T-cell (primary cell): Measurements from ENCODE around the gene SNRPE. TPM values are rescaled to one million over a fixed set of nuclear protein-coding genes. Genes with fewer than 3 reads are reported as not detected.

Experiments used
- ATAC-seq, 4 experiments: fragments of 200-7000 bp in 3 of 4; fragments of 150-1000 bp in 1 of 4; cut with Tn5 transposase; replicated peaks in 1 of 4; 1 replicate in 3 of 4; 2 replicates in 1 of 4; pipeline ENCODE4 v1.10.0; 2021; ENCODE audit warnings: moderate library complexity in 3 of 4, mild to moderate bottlenecking in 2 of 4, moderate number of reproducible peaks in 1 of 4
- CTCF ChIA-PET, 2 donors: fragments of 300-600 bp; sonication (Branson Sonifier 250); formaldehyde crosslinking; loops; one replicate each; lab custom pipeline; 2022; ENCODE audit warnings: antibody characterized with exemption in 2 of 2; lab: Charles Lee
- POLR2A ChIA-PET, 2 donors: fragments of 300-600 bp; sonication (Branson Sonifier 250); formaldehyde crosslinking; loops; one replicate each; lab custom pipeline; 2022; ENCODE audit warnings: antibody characterized with exemption in 2 of 2; lab: Charles Lee
- DNase-seq, 35 experiments: peaks; one replicate each; pipeline versions ENCODE4 v3.0.0 to v3.0.0-alpha.2; 2013 to 2023
- H3K27ac ChIP-seq: one replicate; pipeline ENCODE4 v1.5.1; 2013; ENCODE audit warnings: low read length
- H3K27me3 ChIP-seq, 2 experiments: replicated peaks in 1 of 2; 1 replicate in 1 of 2; 2 replicates in 1 of 2; pipeline versions ENCODE4 v1.6.1 to v1.7.0; 2013; ENCODE audit warnings: low read length in 1 of 2, mixed read lengths in 1 of 2; ENCODE audit not compliant: control insufficient read depth in 2 of 2, insufficient read depth in 2 of 2; ENCODE audit errors: extremely low read depth in 1 of 2
- H3K36me3 ChIP-seq, 2 donors: 1 replicate in 1 of 2; 2 replicates in 1 of 2; pipeline versions ENCODE4 v1.6.1 to v1.7.0; 2013; ENCODE audit warnings: low read length in 1 of 2; ENCODE audit not compliant: control insufficient read depth in 2 of 2, insufficient read depth in 1 of 2; ENCODE audit errors: extremely low read depth in 1 of 2
- H3K4me1 ChIP-seq, 2 experiments: 1 replicate in 1 of 2; 2 replicates in 1 of 2; pipeline versions ENCODE4 v1.6.1 to v1.7.0; 2013; ENCODE audit warnings: low read length in 2 of 2, mixed read lengths in 1 of 2; ENCODE audit not compliant: insufficient read depth in 2 of 2, control insufficient read depth in 1 of 2; ENCODE audit errors: extremely low read depth in 1 of 2
- H3K4me3 ChIP-seq, 2 donors: 1 replicate in 1 of 2; 2 replicates in 1 of 2; pipeline versions ENCODE4 v1.5.1 to v1.7.0; 2013; ENCODE audit warnings: mild to moderate bottlenecking in 2 of 2, low read length in 1 of 2, moderate library complexity in 1 of 2; ENCODE audit not compliant: control insufficient read depth in 1 of 2; ENCODE audit errors: extremely low read depth in 1 of 2
- H3K9me3 ChIP-seq: 2 replicates; pipeline ENCODE4 v1.7.0; 2013
- H3K27ac Mint-ChIP-seq, 2 donors: one replicate each; pipeline ENCODE4 v1.8.0; 2020 to 2021; ENCODE audit warnings: mild to moderate bottlenecking in 2 of 2, mixed read lengths in 2 of 2
- H3K27me3 Mint-ChIP-seq, 2 donors: one replicate each; pipeline ENCODE4 v1.8.0; 2021 to 2022; ENCODE audit warnings: mixed read lengths in 2 of 2
- H3K36me3 Mint-ChIP-seq: one replicate; pipeline ENCODE4 v1.8.0; 2021; ENCODE audit warnings: mixed read lengths
- H3K4me1 Mint-ChIP-seq, 3 donors: one replicate each; pipeline ENCODE4 v1.8.0; 2020 to 2022; ENCODE audit warnings: mixed read lengths in 3 of 3, mild to moderate bottlenecking in 1 of 3
- H3K4me3 Mint-ChIP-seq, 3 donors: one replicate each; pipeline ENCODE4 v1.8.0; 2020 to 2022; ENCODE audit warnings: mild to moderate bottlenecking in 3 of 3, mixed read lengths in 3 of 3, moderate library complexity in 3 of 3
- H3K9me3 Mint-ChIP-seq, 3 donors: one replicate each; pipeline ENCODE4 v1.8.0; 2020 to 2022; ENCODE audit warnings: mixed read lengths in 3 of 3
- WGBS: methylation state at CpG from one replicate; pipeline ENCODE4 v1.1.5; 2013; ENCODE audit warnings: missing lambda C conversion rate; ENCODE audit not compliant: insufficient coverage; 5-methylcytosine and 5-hydroxymethylcytosine counted together
- total RNA-seq, 35 experiments: library from RNA in 6 of 35; stranded (reverse) in 6 of 35; fragments of 120-200 nt in 1 of 35; gene quantifications; one replicate each; pipeline versions ENCODE4 v1.2.1 to v1.2.4 and lab custom pipeline; 2013 to 2026

Gene SNRPE
- total RNA-seq, result 10 to 100 TPM; 50.6 to 80.9 (median 72.0) TPM
- 94.6 TPM for total RNA-seq (2013)
- total RNA-seq (lab: John Stamatoyannopoulos, UW), result 22.2 to 210 (median 37.8) reads per million in 29 experiments

GRCh38 chr1:203861379-203862184, at the start of gene SNRPE:
Gene SNRPE (plus strand): TSS chr1:203861599. CDS start chr1:203861660, 61 bp downstream.
- WGBS, result under 1% methylated on average over 46 of the region's 48 CpGs
- peak within 1 kb of the TSS; percentile 85 to 98 for H3K4me3 ChIP-seq
- H3K27ac Mint-ChIP-seq, result peak within 1 kb of the TSS; percentile 95 to 97
- peaks cover 12 to 13% of the 10 kb centered on the region in 2 experiments for H3K4me1 ChIP-seq
- CTCF ChIA-PET, result interaction anchor here in 1 of 2 donors (0.6 to 2.4 kb wide), 5 partner anchors 10 to 1965 kb away, joined by 3 to 19 read pairs (median 5); no protein-coding TSS in a partner anchor
- POLR2A ChIA-PET, result interaction anchor here in 1 of 2 donors (0.6 kb wide), 1 partner anchor 571 kb away, joined by 3 read pairs; no protein-coding TSS in a partner anchor
- no peaks in the 10 kb centered on the region for H3K9me3 ChIP-seq
- H3K36me3 ChIP-seq, result peaks cover 15 to 26% of the 10 kb centered on the region in 2 donors
- peak within 1 kb of the TSS; percentile 63 for H3K27ac ChIP-seq
- no peaks in the 10 kb centered on the region for H3K9me3 Mint-ChIP-seq
- peaks cover 19% of the 10 kb centered on the region for H3K36me3 Mint-ChIP-seq
- H3K4me3 Mint-ChIP-seq, result peak within 1 kb of the TSS; percentile 98 to 100 (median 99)
- H3K27me3 Mint-ChIP-seq, result no peaks in the 10 kb centered on the region
- H3K27me3 ChIP-seq, result no peaks in the 10 kb centered on the region
- H3K4me1 Mint-ChIP-seq, result peaks cover 22 to 23% (median 23%) of the 10 kb centered on the region in 3 donors
- ATAC-seq (peak; percentile 97 to 99 (median 98)), DNase-seq (peak; percentile 90 to 99 (median 96))

GRCh38 chr1:203813581-203814341, 47.6 kb upstream of the SNRPE start:
- ChIA-PET CTCF (interaction anchor here in 1 of 2 donors (0.5 kb wide), 1 partner anchor 286 kb away, joined by 5 read pairs; no protein-coding TSS in a partner anchor), POLR2A (interaction anchor here (0.6 kb wide), 2 partner anchors 13 to 631 kb away, joined by 3 read pairs; no protein-coding TSS in a partner anchor)
- Mint-ChIP-seq H3K27ac (peak overlapping the region in 1 of 2 donors; percentile 36), H3K4me3 (no peak overlapping the region), H3K9me3 (no peaks in the 10 kb centered on the region), H3K4me1 (peaks cover 22 to 36% (median 30%) of the 10 kb centered on the region in 3 donors), H3K27me3 (no peaks in the 10 kb centered on the region), H3K36me3 (peaks cover 35% of the 10 kb centered on the region)
- no CpG with 5 or more reads among the region's 2 CpGs for WGBS
- ATAC-seq (no peak), DNase-seq (no peak)
- Histone ChIP-seq H3K9me3 (no peaks in the 10 kb centered on the region), H3K27me3 (no peaks in the 10 kb centered on the region), H3K36me3 (peaks cover 2 to 37% of the 10 kb centered on the region in 2 donors), H3K27ac (no peak overlapping the region), H3K4me1 (peaks cover 0 to 2% of the 10 kb centered on the region in 2 experiments), H3K4me3 (no peak overlapping the region)

GRCh38 chr1:203818399-203818798, 43.0 kb upstream of the SNRPE start:
- H3K27me3 ChIP-seq, result no peaks in the 10 kb centered on the region
- no peak overlapping the region for H3K27ac ChIP-seq
- H3K9me3 ChIP-seq, result no peaks in the 10 kb centered on the region
- Mint-ChIP-seq H3K4me3 (no peak overlapping the region), H3K9me3 (no peaks in the 10 kb centered on the region), H3K36me3 (peaks cover 55% of the 10 kb centered on the region), H3K4me1 (peaks cover 24 to 35% (median 32%) of the 10 kb centered on the region in 3 donors), H3K27me3 (no peaks in the 10 kb centered on the region), H3K27ac (no peak overlapping the region)
- ATAC-seq, result no peak
- POLR2A ChIA-PET, result interaction anchor here in 1 of 2 donors (0.6 kb wide), 1 partner anchor 312 kb away, joined by 3 read pairs; no protein-coding TSS in a partner anchor
- CTCF ChIA-PET, result interaction anchor here in 1 of 2 donors (0.7 kb wide), 1 partner anchor 82 kb away, joined by 4 read pairs; no protein-coding TSS in a partner anchor
- WGBS, result 100% methylated on average over 4 of the region's 6 CpGs
- H3K4me1 ChIP-seq, result peaks cover 0 to 2% of the 10 kb centered on the region in 2 experiments
- no peak overlapping the region for H3K4me3 ChIP-seq
- no peak for DNase-seq
- H3K36me3 ChIP-seq, result peaks cover 6 to 70% of the 10 kb centered on the region in 2 donors

- no peak overlapping the region for H3K27ac Mint-ChIP-seq
- no peaks in the 10 kb centered on the region for H3K27me3 Mint-ChIP-seq
- Histone ChIP-seq H3K4me1 (no peaks in the 10 kb centered on the region), H3K27me3 (no peaks in the 10 kb centered on the region), H3K4me3 (no peak overlapping the region), H3K9me3 (no peaks in the 10 kb centered on the region), H3K36me3 (peaks cover 6 to 68% of the 10 kb centered on the region in 2 donors), H3K27ac (no peak overlapping the region)
- ChIA-PET CTCF (no interaction called here), POLR2A (no interaction called here)
- H3K9me3 Mint-ChIP-seq, result no peaks in the 10 kb centered on the region
- WGBS, result 100% methylated on average over 1 of the region's 1 CpG
- peaks cover 9 to 34% (median 32%) of the 10 kb centered on the region in 3 donors for H3K4me1 Mint-ChIP-seq
- no peak for DNase-seq
- peaks cover 57% of the 10 kb centered on the region for H3K36me3 Mint-ChIP-seq
- no peak overlapping the region for H3K4me3 Mint-ChIP-seq
- no peak for ATAC-seq
Measured at GRCh38 chr1:203823306-203823705, 38.1 kb upstream of the SNRPE start.

- Histone ChIP-seq H3K4me3 (no peak overlapping the region), H3K9me3 (no peaks in the 10 kb centered on the region), H3K36me3 (peaks cover 0 to 63% of the 10 kb centered on the region in 2 donors), H3K27ac (no peak overlapping the region), H3K27me3 (no peaks in the 10 kb centered on the region), H3K4me1 (no peaks in the 10 kb centered on the region)
- no peak overlapping the region for H3K4me3 Mint-ChIP-seq
- CTCF ChIA-PET, result no interaction called here
- peaks cover 60% of the 10 kb centered on the region for H3K36me3 Mint-ChIP-seq
- WGBS, result no CpG with 5 or more reads among the region's 2 CpGs
- DNase-seq (no peak), ATAC-seq (no peak)
- no peaks in the 10 kb centered on the region for H3K9me3 Mint-ChIP-seq
- POLR2A ChIA-PET, result no interaction called here
- H3K27ac Mint-ChIP-seq, result no peak overlapping the region
- H3K27me3 Mint-ChIP-seq, result no peaks in the 10 kb centered on the region
- H3K4me1 Mint-ChIP-seq, result peaks cover 9 to 30% (median 28%) of the 10 kb centered on the region in 3 donors
Measured at GRCh38 chr1:203826175-203826574, 35.2 kb upstream of the SNRPE start.

GRCh38 chr1:203828002-203828401, 33.4 kb upstream of the SNRPE start:
- peaks cover 45% of the 10 kb centered on the region for H3K36me3 Mint-ChIP-seq
- H3K36me3 ChIP-seq, result peaks cover 0 to 62% of the 10 kb centered on the region in 2 donors
- H3K4me1 ChIP-seq, result no peaks in the 10 kb centered on the region
- no peaks in the 10 kb centered on the region for H3K27me3 Mint-ChIP-seq
- H3K27ac Mint-ChIP-seq, result no peak overlapping the region
- CTCF ChIA-PET, result no interaction called here
- no peak overlapping the region for H3K4me3 ChIP-seq
- POLR2A ChIA-PET, result no interaction called here
- no CpG with 5 or more reads among the region's 5 CpGs for WGBS
- H3K9me3 ChIP-seq, result no peaks in the 10 kb centered on the region
- no peaks in the 10 kb centered on the region for H3K27me3 ChIP-seq
- DNase-seq, result no peak
- peaks cover 1 to 20% (median 20%) of the 10 kb centered on the region in 3 donors for H3K4me1 Mint-ChIP-seq
- H3K27ac ChIP-seq, result no peak overlapping the region
- H3K4me3 Mint-ChIP-seq, result no peak overlapping the region
- ATAC-seq, result no peak
- H3K9me3 Mint-ChIP-seq, result no peaks in the 10 kb centered on the region
